SK-N-SH (cell line): Measurements from ENCODE around the gene IKBKE. TPM values are rescaled to one million over a fixed set of nuclear protein-coding genes. Genes with fewer than 3 reads are reported as not detected.

Experiments
- CTCF ChIA-PET: fragments of 300-600, 350-600 bp; formaldehyde crosslinking; extraction: SDS; loops from one replicate; lab custom pipeline; 2021; lab: Yijun Ruan, JAX
- POLR2A ChIA-PET: fragments of 350-600 bp; sonication (Branson Sonifier 250); formaldehyde crosslinking; extraction: SDS; loops from one replicate; lab custom pipeline; 2020; ENCODE audit warnings: antibody characterized with exemption, inconsistent platforms; lab: Yijun Ruan, JAX
- DNase-seq: peaks from one replicate; pipeline ENCODE4 v3.0.0; 2012
- H2AFZ ChIP-seq: fragments of 200-600 bp; sonication (generic); 2 replicates; pipeline ENCODE4 v1.8.1; 2016; ENCODE audit warnings: antibody characterized with exemption, mild to moderate bottlenecking, low read depth
- H3F3A ChIP-seq: fragments of 200-600 bp; sonication (generic); replicated peaks from 2 replicates; pipeline ENCODE3; 2016; ENCODE audit warnings: antibody characterized with exemption, mild to moderate bottlenecking; ENCODE audit not compliant: insufficient read depth
- H3K27ac ChIP-seq, 2 experiments: fragments of 200-500 bp in 1 of 2; fragments of 200-600 bp in 1 of 2; sonication (Bioruptor generic) in 1 of 2; sonication (generic), shearing (Covaris generic) in 1 of 2; 2 replicates each; pipeline versions ENCODE4 v1.5.1 to v1.6.1; 2014 to 2016; ENCODE audit warnings: low read depth in 2 of 2, inconsistent platforms in 1 of 2, low read length in 1 of 2, mild to moderate bottlenecking in 1 of 2, mixed read lengths in 1 of 2
- H3K27me3 ChIP-seq: fragments of 200-600 bp; sonication (generic), shearing (Covaris generic); 2 replicates; pipeline ENCODE4 v1.6.1; 2016; ENCODE audit warnings: mixed run types; ENCODE audit not compliant: insufficient read depth
- H3K36me3 ChIP-seq, 2 experiments: fragments of 200-500 bp in 1 of 2; fragments of 200-600 bp in 1 of 2; sonication (Bioruptor generic) in 1 of 2; sonication (generic) in 1 of 2; replicated peaks in 1 of 2; 2 replicates each; pipeline versions ENCODE3 to v1.5.1; 2014 to 2016; ENCODE audit warnings: low read length in 1 of 2, mild to moderate bottlenecking in 1 of 2; ENCODE audit not compliant: insufficient read depth in 2 of 2, control insufficient read depth in 1 of 2
- H3K4me1 ChIP-seq, 2 experiments: fragments of 200-500 bp in 1 of 2; fragments of 200-600 bp in 1 of 2; sonication (Bioruptor generic) in 1 of 2; sonication (generic), shearing (Covaris generic) in 1 of 2; 2 replicates each; pipeline versions ENCODE4 v1.5.1 to v1.6.1; 2014 to 2016; ENCODE audit warnings: low read depth in 1 of 2, low read length in 1 of 2, mixed run types in 1 of 2; ENCODE audit not compliant: insufficient read depth in 2 of 2, control insufficient read depth in 1 of 2
- H3K4me2 ChIP-seq: fragments of 200-600 bp; sonication (generic), shearing (Covaris generic); 2 replicates; pipeline ENCODE4 v1.6.1; 2017; ENCODE audit warnings: mixed run types
- H3K4me3 ChIP-seq, 2 experiments: fragments of 200-500 bp in 1 of 2; fragments of 200-600 bp in 1 of 2; sonication (Bioruptor generic) in 1 of 2; sonication (generic), shearing (Covaris generic) in 1 of 2; 2 replicates each; pipeline versions ENCODE4 v1.5.1 to v1.8.1; 2014 to 2016; ENCODE audit warnings: low read depth in 2 of 2, inconsistent platforms in 1 of 2, low read length in 1 of 2, mild to moderate bottlenecking in 1 of 2, mixed read lengths in 1 of 2, moderate library complexity in 1 of 2
- H3K79me2 ChIP-seq: fragments of 200-600 bp; sonication (generic); 2 replicates; pipeline ENCODE4 v1.8.1; 2017; ENCODE audit warnings: mild to moderate bottlenecking; ENCODE audit not compliant: insufficient read depth
- H3K9ac ChIP-seq: fragments of 200-600 bp; sonication (generic); 2 replicates; pipeline ENCODE4 v1.6.1; 2017; ENCODE audit warnings: mixed run types
- H3K9me2 ChIP-seq: fragments of 200-600 bp; sonication (generic); 2 replicates; pipeline ENCODE4 v1.6.1; 2017; ENCODE audit warnings: mixed run types
- H3K9me3 ChIP-seq: fragments of 200-600 bp; sonication (generic); 2 replicates; pipeline ENCODE4 v1.6.1; 2017; ENCODE audit warnings: mixed run types, mild to moderate bottlenecking, moderate library complexity
- H4K20me1 ChIP-seq: fragments of 200-600 bp; sonication (generic); 2 replicates; pipeline ENCODE4 v1.6.1; 2017; ENCODE audit warnings: mild to moderate bottlenecking, mixed run types; ENCODE audit not compliant: insufficient read depth
- FOXJ3 ChIP-seq: sonication (generic); formaldehyde crosslinking; IDR thresholded peaks from 2 replicates; pipeline ENCODE4 v1.5.1; 2020; ENCODE audit warnings: mild to moderate bottlenecking, missing genetic modification reagents
- GABPA ChIP-seq: IDR thresholded peaks from 2 replicates; pipeline ENCODE4 v1.4.0; 2012; ENCODE audit warnings: low read depth, mild to moderate bottlenecking
- MEF2A ChIP-seq: IDR thresholded peaks from 2 replicates; pipeline ENCODE4 v1.4.0; 2012; ENCODE audit warnings: low read depth, borderline replicate concordance
- NRF1 ChIP-seq: IDR thresholded peaks from 2 replicates; pipeline ENCODE4 v1.6.1; 2012; ENCODE audit warnings: low read depth, mild to moderate bottlenecking, low read length
- REST ChIP-seq: IDR thresholded peaks from 2 replicates; pipeline ENCODE4 v1.6.1; 2012; ENCODE audit warnings: mild to moderate bottlenecking, low read depth, low read length, moderate library complexity
- SIN3A ChIP-seq: IDR thresholded peaks from 2 replicates; pipeline ENCODE4 v1.6.1; 2012; ENCODE audit warnings: low read depth, mild to moderate bottlenecking, low read length, moderate library complexity, borderline replicate concordance
- TAF1 ChIP-seq: IDR thresholded peaks from 2 replicates; pipeline ENCODE4 v1.6.1; 2012; ENCODE audit warnings: low read depth, mild to moderate bottlenecking, low read length, moderate library complexity, borderline replicate concordance
- USF1 ChIP-seq: IDR thresholded peaks from 2 replicates; pipeline ENCODE4 v1.4.0; 2012; ENCODE audit warnings: low read depth, borderline replicate concordance
- WGBS: methylation state at CpG from one replicate; pipeline ENCODE4 v1.1.6; 2017; ENCODE audit warnings: low lambda C conversion rate; 5-methylcytosine and 5-hydroxymethylcytosine counted together
- polyA plus RNA-seq, 3 experiments: library from polyadenylated mRNA; depleted of rRNA; stranded (reverse); fragments of >200 nt; gene quantifications; 2 replicates each; pipeline ENCODE4 v1.2.3, GENCODE V29; 2012

Gene IKBKE
- polyA plus RNA-seq, 1 of the 3 experiments (the other 2 are of a cell fraction), result 14.5 TPM

- Histone ChIP-seq H3K9me3 (no peaks in the 10 kb centered on the region), H3K4me3 (no peak overlapping the region), H3K27me3 (no peaks in the 10 kb centered on the region), H4K20me1 (no peaks in the 10 kb centered on the region), H3K4me2 (no peak overlapping the region), H3K36me3 (peaks cover 47 to 48% of the 10 kb centered on the region in 2 experiments), H3K4me1 (peaks cover 0 to 3% of the 10 kb centered on the region in 2 experiments; a peak in 1 of 4 replicates), H3F3A (no peaks in the 10 kb centered on the region), H3K79me2 (no peaks in the 10 kb centered on the region), H2AFZ (no peak overlapping the region), H3K9me2 (no peaks in the 10 kb centered on the region), H3K27ac (no peak overlapping the region), H3K9ac (no peak overlapping the region)
- no peak for DNase-seq
- WGBS, result 94% methylated on average over 6 of the region's 6 CpGs
- ChIA-PET POLR2A (interaction anchor here (0.6 kb wide), 1 partner anchor 10 kb away, joined by 3 read pairs; no protein-coding TSS in a partner anchor), CTCF (interaction anchor here (0.9 to 1.7 kb wide), 3 partner anchors 10 to 156 kb away, joined by 3 to 4 read pairs (median 4); no protein-coding TSS in a partner anchor)
- TF ChIP-seq NRF1 (no peak), MEF2A (no peak), SIN3A (no peak), USF1 (no peak), GABPA (no peak)
Observed at GRCh38 chr1:206427291-206427690, 43.0 kb upstream of the IKBKE start.

- no peak overlapping the region for H3K27ac ChIP-seq
- H4K20me1 ChIP-seq, result no peaks in the 10 kb centered on the region
- no peaks in the 10 kb centered on the region for H3K27me3 ChIP-seq
- no peak for DNase-seq
- no peak overlapping the region for H3K4me3 ChIP-seq
- H3K4me1 ChIP-seq, result no peaks in the 10 kb centered on the region
- no peak overlapping the region for H3K9ac ChIP-seq
- 93% methylated on average over 4 of the region's 4 CpGs for WGBS
- ChIA-PET CTCF (interaction anchor here (1.8 kb wide), 1 partner anchor 33 kb away, joined by 6 read pairs; no protein-coding TSS in a partner anchor), POLR2A (no interaction called here)
- no peak overlapping the region for H3K4me2 ChIP-seq
- H3K9me3 ChIP-seq, result no peaks in the 10 kb centered on the region
- H3F3A ChIP-seq, result no peaks in the 10 kb centered on the region
- no peak overlapping the region for H2AFZ ChIP-seq
- TF ChIP-seq REST, result no peak
- TF ChIP-seq FOXJ3 (CRISPR knock-in tag), result no peak
- TF ChIP-seq TAF1, result no peak
- peaks cover 53 to 56% of the 10 kb centered on the region in 2 experiments for H3K36me3 ChIP-seq
- no peaks in the 10 kb centered on the region for H3K79me2 ChIP-seq
- H3K9me2 ChIP-seq, result no peaks in the 10 kb centered on the region
Observed at GRCh38 chr1:206429421-206429820, 40.9 kb upstream of the IKBKE start.
